GM18907 (cell line): Measurements from ENCODE around the gene QSOX2.

Experiments used
- ATAC-seq: cut with Tn5 transposase; IDR thresholded peaks from one replicate; pipeline ENCODE4 v1.9.1; 2021; ENCODE audit warnings: mild to moderate bottlenecking, moderate library complexity; ENCODE audit not compliant: unreplicated experiment

Gene QSOX2

DNA sequence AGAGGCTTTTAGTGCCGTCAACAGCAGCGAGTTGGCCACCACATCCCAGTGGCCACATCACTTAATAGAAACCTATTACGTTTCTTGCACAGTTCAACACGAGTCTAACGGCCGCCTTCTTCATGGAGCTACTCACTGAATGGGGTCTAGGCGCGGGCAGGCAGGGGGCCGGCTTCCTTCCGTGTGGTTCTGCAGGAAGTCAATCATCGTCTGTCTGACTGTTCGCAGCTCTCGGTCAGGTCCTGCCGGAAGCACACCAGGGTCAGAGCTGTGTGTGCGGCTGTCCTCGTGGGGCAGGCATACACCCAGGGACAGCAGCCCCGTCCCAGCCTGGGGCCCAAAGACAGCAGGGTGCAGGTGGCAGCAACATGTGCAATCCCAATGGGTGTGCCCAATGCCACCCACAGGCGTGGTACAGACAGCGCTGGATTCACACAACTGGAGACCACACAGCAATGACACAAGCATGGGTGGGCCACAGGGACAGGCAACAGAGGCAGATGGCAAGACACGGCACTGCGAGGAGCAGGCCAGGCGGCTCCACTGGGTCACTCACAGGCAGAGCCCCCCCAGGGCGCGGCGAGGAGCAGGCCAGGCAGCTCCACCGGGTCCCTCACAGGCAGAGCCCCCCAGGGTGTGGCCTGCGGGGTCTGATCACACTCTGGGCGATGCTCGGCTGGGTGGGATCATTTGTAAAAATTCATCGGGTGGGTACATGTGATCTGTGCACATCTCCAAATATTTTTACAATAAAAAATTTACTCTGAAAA, 21.6 kb downstream of the QSOX2 start:
- no peak for ATAC-seq

DNA sequence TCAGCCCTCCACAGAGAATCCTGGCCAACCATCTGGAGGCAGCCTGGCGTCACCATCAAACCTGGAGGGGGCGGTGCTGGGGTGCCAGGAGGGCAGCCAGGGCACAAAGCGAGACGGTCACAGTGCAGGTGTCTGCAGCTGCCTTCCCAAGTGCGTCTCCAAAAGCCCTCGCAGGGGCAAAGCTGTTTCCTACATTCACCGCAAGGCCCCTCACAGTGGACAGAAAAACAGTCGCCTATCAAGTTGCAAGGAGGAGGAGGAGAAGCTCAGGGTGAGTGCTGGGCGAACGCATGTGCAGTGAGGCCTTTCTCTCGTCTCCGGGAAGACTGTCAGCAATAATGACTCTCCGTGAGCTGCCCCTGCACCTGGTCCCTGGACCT, 22.7 kb downstream of the QSOX2 start:
- ATAC-seq = no peak

DNA sequence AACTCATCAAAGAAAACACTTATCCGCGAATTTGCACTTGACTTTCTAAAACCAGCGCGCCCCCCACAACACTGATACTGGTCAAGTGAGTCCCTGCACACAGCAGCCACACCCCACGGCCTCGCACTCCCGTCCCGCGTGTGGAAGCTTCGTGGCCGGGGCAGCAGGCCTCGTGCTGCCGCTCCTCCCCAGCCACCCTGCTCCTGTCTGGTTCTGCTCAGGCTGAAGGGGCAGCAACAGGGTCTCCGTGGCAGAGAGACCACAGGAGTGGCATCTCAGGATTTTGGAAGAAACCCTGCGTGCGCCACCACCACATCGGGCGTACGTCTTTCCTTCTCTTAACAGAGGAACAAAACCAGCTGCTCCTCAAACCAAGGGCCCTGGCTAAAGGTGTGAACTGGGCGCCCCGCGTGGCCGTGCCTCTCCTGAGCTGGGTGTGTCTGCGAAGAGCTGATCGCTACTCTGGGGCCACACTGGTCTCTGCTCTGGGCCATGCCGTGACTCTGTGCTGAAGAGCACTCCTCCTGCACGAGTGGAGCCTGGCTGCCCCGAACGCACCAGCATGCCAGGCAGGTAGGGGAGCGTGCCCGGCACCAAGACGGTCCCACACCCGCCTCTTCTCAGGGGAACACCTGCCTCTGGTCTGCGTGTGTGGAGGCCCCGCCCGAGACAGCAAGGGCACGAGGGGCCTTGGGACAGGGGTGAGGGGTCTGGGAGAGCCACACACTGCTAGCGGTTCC, 23.3 kb downstream of the QSOX2 start:
- no peak for ATAC-seq

DNA sequence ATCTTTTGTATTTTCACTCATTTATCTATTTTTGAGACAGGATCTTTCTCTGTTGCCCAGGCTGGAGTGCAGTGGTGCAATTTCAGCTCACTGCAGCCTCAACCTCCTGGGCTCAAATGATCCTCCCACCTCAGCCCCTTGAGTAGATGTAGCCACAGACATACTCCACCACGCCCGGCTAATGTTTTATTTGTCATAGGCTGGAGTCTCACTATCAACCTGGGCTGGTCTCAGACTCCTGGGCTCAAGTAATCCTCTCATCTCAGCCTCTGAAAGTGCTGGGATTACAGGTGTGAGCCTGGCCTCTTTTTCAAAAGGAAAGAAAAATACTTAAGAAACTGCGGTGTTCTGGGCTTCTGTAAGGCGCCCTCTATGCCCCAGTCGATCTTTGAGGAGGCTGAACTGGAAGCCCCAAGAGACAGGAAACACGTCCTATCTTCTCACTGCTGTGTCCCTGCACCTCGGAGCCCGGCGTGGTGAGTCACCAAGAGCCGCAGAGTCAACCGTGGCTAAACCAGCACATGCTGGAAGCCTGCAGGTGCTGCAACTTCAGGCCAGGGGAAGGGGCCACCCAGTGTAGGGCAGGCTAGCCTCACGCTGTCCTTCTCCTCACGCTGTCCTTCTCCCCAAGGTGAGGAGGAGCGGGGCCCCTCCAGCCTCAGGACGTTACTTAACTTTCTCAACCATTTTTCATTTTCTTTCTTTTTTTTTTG, 25.4 kb downstream of the QSOX2 start:
- no peak for ATAC-seq

DNA sequence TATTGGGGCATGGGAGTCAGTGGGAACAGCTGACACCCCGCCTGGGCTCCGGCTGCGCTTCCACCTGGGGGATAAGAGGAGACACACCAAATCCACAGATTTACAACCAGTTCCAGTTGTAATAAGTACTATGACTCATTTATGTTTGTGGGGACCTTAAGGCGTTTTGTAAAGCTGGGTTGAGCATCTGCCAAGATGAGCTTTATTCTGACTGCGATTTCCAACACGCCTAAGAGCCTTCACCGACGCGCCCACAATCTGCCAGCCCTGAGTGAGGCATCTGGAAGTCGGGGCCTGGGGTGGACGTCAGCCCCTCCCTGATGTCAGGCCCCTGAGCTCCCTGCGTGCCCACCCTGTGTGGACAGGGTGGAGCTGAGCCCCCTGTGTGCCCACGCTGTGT, 26.3 kb downstream of the QSOX2 start:
- no peak for ATAC-seq

DNA sequence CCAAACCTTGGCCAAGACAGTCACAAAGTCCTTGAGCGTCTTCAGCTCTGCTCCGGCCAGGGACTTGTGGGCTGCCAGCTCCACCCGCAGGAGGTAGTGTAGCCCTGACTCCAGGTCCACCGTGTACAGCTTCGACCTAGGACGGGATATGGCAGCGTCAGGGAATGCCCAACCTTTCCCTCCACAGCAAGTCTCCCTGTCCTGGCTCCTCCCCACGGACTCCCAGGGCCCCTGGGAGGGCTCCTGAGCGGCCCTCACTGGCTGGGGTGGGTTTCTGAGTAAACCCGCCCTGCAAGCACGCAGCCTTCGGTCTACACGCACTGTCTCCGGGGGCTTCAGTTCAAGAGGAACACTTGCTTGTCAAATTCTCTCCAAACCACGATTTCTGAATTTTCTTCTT, 26.9 kb downstream of the QSOX2 start:
- no peak for ATAC-seq

DNA sequence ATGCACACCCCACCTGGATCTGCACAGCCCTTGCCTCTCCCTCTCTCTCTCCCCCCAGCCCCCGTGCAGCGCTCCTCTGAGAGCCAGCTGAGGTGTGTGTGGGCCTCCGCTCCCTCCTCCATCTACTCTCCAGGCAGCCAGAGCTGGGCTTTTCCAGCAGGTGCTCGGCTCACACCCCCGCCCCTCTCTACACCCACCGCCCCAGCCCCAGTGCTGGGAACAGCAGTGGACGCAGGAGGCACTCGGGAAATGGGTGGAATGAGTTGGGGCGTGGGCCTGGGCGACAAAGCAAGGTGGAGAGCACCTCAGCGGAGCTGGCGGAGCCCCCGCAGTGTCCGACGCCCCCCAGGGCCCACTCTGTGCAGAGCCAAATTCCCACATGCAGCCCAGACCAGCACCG, 27.3 kb downstream of the QSOX2 start:
- ATAC-seq = no peak

DNA sequence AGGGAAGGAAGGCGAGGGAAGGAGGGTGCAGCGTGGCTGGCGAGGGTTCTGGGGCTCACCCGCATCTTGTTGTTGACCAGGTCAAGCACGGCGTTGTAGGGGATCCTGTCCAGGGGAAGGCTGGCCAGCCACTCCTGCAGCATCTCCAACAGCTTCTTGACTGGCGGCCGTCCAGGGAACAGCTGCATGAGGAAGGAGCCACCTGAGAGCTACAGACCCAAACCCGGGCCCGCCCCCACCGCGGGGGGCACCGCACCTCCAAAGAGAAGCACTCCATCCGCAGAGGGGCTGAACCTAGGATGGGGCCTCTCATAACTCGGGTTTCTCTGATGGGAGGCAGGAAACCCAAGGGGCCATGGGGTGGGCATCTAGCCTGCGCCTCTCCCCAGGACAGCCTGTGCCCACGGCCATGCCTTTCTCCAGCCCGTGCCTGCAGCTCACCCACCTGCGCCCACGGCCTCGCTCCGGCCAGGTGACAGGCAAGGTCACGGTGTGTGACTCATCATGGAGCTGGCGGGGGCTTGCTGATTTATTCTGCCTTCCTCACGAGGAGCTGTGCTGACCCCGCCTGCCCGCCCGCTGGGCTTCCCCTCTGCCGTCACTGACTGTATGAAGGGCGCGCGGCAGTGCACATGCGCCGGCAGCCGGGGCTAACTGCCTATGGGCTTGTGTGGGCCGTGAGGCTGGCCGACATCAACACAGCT, 28.9 kb downstream of the QSOX2 start:
- ATAC-seq = no peak

DNA sequence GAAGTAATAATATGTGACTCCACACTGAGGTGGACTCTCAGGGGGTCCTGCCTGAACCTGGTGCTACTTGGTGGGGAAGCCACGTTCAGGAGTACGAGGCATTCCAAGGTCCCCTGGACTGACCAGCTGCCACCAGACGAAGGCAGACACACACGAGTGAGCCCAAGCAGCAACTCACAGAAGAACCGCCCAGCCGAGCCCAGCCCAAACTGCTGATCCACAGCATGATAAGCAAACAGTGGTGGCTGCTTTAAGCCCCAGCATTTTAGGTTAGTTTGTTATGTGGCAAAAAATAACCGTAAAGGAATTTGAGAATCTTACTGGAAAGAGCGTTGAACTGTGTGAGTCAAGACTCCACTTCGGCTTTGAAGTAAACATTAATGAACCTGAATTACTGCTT, 31.9 kb downstream of the QSOX2 start:
- no peak for ATAC-seq

DNA sequence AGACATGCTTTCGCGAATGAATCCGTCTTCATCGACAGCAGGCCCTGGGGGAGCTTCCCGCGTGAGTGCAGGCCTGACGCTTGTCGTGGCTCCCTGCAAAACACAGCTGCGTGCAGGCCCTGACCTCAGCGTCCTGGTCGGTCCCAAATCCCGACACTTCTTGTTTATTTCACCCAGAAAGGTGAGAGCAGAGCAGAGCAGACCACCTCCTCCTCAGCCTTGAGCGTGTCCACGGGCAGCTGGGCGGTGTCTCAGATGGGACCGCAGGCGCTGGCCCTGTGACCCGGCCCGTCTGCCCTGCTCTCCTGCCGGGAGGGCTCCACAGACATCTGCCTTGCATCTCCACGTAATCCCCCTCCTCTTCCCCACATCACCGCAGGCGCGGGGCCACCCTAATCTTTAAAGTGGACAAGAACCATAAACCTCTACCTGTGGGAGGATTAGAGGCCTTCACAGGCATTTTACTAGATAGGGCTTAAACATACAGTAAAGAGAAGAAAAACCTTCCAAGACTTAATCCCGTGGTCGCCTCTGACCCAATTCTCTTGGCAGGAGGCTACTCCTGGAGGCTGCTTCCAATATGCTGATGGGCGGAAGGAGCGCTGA, 33.2 kb downstream of the QSOX2 start:
- no peak for ATAC-seq

DNA sequence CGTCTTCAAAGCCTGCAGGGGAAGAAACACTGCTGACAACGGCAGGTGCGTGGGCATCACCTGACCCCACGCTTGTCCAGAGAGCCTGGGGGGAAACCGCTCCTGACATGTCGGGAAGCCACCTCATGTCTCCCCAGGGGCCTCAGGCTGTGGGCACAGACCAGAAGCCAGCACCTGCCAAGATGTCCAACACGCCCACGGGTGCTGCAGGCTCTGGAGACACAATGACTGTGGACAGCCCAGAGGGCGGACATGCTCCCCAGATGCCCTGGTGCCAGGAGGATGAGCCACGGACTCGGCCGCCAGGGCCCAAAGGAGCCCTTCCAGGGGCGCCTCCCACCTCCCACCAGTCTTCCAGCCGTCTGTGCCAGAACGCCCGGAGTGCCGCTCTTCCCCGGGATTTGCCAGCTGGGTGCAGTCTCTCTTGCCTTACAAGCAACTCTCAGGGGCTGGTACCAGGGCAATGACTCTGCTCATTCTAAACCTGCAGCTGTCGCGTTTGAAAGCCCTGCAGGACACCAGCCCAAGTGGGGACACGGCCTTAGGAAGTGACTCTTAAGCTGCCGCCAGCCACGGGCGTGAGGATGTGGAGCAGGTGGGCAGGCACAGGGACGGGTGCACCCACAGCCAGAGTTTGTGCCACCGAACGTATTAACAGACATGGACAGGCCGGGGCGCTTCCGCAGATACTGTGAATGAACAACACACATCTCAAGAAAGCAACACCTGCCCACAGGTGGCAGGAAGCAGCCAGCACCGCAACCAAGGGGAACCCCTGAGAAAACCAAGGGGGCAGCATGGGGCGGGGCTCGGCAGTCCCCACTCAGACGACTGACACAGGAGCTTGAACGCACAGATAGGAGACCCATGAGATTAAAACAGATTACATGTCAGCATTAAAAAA, 33.9 kb downstream of the QSOX2 start:
- no peak for ATAC-seq

DNA sequence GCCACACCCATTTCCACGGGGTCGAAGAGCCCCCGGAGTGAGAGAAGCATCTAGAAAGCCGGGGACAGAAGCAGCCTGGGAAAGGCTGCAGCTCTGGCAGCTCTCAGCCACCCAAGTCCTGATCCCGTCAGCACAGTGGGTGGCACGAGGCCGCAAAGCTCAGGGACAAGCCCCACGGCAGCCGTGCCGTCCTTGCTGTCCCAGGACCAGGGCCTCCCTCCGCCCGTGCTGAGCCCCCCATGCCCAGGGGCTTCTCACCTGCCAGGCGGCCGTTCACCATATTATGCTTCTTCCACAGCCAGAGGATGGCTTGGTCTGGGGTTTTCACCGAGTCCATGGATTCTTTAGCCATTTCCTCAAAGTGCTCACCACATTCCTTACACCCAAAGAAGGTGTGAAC, 34.6 kb downstream of the QSOX2 start:
- no peak for ATAC-seq

DNA sequence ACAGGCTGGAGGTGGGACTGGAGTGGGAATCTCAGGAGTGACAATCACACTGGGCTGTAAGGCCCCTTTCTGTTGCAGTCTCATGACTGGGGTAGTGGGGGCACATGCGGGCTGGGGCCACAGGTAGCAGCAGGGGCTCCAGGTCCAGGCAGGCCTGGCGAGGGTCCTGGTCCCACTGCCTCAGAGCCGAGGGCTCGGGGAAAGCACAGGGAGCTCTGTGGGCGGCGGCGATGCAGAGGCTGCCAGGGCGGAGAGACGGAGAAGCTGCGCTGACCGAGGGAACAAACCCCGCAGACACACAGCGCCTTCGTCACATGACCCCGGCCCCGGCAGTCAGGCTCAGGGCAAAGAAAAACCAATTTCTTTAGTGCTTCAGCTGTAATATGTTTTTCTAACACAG, 35.3 kb downstream of the QSOX2 start:
- no peak for ATAC-seq

DNA sequence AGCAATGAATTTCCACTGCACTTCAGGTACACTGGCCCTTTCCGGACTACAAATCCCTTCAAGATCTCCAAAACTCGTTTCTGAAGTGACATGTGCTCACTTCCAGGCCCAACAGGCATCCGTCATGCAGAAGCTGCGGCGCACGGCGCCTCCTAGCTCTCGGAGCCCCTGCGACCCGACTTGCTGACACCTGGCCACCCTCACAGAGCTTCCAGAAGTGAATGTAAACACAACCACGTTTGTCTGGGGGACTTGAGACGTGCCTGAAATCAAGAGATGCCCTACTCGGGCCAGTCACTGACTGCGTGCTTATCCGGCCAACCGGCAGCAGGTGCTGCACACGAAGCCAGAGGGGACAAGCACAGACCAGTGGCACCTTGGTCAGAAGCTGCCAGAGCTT, 35.8 kb downstream of the QSOX2 start:
- ATAC-seq = no peak

DNA sequence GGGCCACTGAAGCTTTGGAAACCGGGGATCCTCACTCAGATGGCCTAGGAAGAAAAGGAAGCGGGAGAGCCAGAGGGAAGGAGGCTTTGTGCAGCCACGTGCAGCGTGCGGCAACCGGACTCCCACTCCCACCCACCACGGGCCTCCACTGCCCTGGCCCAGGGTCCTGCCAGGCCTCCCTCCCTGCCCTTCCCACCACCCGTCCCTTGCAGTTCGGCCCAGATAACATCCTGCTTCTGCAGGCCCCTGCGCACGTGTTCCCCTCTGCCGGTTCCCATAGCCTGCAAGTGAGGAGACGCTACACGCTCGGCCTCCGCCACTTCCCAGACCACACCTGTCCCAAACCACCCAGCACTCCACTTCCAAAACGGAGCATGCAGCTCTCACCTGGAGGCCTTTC, 36.4 kb downstream of the QSOX2 start:
- ATAC-seq = no peak

DNA sequence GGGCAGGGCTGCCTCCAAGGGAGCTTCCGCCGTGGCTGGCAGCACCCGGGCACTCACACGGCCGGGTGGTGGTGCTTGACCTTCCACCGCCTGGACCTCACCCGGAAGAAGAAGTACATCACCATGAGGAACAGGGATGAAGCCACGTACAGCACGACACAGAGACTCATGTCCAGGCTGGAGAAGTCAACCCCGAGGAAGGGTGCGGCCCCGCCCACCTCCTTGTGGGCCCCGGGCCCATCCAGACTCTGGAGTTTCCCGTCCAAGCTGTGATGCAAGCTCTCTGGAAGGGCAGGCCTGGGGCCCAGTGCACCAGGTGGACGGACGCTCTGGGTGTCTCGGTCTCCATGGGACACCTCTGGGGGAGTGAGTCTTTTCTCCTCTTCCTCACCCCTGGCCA, 36.9 kb downstream of the QSOX2 start:
- ATAC-seq = no peak

DNA sequence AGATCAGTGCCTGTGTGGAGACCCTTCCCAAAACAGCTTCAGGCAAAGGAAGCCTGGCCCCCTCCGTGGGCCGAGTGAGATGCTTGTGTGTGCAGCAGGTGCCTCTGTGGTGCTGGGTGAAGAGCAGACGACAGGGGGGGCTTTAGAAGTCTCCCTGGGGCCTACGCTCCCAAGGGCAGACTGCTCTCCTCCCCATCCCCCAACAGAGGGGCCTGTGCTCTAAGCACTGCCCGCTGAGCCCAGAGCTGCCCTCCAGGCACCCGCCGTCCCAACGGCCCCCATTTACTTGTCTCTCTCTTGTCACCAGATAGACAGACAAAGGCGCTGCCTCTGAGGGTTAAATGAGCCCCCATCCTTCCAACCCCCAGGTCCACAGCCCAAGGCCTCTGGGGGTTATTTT, 38.0 kb downstream of the QSOX2 start:
- no peak for ATAC-seq

DNA sequence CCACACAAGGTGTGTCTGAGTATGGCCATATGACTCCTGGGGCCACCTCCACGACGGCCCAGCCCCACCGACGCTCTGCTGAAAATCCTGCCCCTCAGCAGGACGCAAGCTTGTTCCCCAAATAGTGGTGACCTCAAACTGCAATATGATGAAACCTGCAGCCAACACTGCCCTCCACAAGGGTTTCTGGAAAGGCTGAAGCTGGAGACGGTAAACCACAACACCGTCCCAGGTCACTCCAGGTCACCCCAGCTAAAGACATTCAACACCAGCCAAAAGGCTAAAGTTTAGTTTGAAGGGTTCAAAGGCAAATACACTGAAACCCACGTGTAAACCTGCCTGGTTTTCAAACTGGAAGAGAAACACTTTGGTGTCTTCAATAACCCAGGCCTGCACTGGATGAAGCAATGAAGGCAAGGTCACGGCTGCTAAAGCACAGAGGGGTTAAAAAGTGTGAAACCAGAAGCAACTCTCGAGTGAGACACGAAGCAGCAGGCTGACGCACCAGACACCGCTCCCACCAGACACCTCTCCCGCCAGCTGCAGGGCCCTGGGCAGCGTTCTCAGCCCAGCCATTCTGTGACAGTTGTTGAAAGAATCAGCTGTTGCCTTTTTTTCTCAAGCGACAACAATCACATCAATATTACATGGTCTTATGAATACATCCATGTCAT, 38.9 kb downstream of the QSOX2 start:
- ATAC-seq = no peak

DNA sequence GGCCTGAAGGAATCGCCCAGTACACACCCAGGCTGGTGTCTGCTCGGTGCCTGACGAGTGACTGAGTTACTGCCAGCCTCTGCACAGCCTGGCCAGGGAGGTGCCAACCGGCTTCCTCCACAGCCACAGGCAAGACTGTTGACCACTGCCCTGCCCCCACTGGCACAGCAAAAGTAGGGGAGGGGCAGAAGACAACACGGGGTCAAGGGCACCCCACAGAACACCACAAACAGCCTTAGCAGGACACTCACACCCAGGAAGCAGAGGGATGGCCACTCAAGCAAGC, 40.0 kb downstream of the QSOX2 start:
- no peak for ATAC-seq
